ENCODE results near the gene PAX5. TPM values are rescaled to one million over a fixed set of nuclear protein-coding genes. Genes with fewer than 3 reads are reported as not detected.
A peak's percentile ranks its signal among the peaks of the same experiment; 100 is the strongest.
"Not testable (repeated sequence)": the region's sequence is repeated elsewhere in the genome, so short reads cannot be mapped to it uniquely, and the experiment has no call there.

Gene PAX5
- total RNA-seq, 2 experiments from 2014 or later, result 62.5 to 141 TPM

DNA sequence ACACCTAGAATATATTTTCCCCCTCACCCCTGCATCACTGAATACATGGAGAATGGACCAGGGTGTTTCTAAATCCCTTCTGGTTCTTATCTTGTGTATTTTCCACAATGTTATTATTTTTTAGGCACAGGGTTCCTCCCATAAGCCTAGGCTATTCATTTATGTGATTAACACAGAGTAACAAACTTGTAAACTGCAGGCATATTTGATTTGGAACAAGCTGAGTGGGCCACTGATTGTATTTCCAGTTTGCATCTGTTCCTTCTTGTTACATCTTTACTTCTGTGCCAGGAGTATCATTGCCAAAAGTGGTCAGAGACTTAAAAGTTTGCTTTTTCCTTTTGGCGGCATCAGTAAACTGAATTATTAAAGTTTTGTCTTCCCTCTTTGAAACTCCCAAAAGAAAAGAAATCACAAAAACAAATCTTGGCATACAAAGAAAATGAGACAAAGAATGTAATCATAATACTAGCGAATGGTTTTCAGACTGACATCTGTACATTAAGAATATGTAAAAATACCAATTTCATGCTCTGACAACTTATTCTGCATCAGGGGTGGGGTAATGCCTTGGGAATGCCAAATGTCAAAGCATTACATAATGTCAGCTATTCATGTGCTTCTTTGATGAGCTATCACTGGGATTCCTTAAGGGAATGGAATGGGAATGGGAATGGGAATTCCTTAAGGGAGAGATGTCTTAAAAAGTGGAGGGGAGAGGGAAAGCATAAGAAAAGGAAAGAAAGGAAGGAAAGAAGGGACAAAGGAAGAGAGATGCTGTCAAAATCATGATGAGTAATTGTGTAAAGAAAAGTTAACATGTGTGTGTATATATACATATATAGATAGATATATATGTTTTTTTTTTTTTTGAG is 22.2 kb upstream of the PAX5 start:
- ChIA-PET CTCF (ENCODE audit: unreplicated experiment) (interaction anchor here (0.6 kb wide), 1 partner anchor 325 kb away, joined by 6 read pairs; no protein-coding TSS in a partner anchor), POLR2A (interaction anchor here (0.6 to 1.4 kb wide), 2 partner anchors 10 to 57 kb away, joined by 3 to 5 read pairs; no protein-coding TSS in a partner anchor)
- H4K20me1 ChIP-seq (ENCODE audit: insufficient read depth, low read length), result no peaks in the 10 kb centered on the region
- peaks cover 22% of the 10 kb centered on the region for H3K4me1 ChIP-seq (ENCODE audit: insufficient read depth, low read length, poor library complexity, severe bottlenecking)
- no peak overlapping the region for H3K4me2 ChIP-seq (ENCODE audit: low read length)
- H3K9me3 ChIP-seq (ENCODE audit: low read length), result no peaks in the 10 kb centered on the region
- no peaks in the 10 kb centered on the region for H3K36me3 ChIP-seq (ENCODE audit: insufficient read depth, low read length)
- H2AFZ ChIP-seq (ENCODE audit: low read length), result no peak overlapping the region
- TF ChIP-seq EZH2phosphoT487 (IDR thresholded peaks at IDR 0.05; ENCODE audit: borderline replicate concordance, low read depth, low read length), result no peak
- TF ChIP-seq, protein P1, sequence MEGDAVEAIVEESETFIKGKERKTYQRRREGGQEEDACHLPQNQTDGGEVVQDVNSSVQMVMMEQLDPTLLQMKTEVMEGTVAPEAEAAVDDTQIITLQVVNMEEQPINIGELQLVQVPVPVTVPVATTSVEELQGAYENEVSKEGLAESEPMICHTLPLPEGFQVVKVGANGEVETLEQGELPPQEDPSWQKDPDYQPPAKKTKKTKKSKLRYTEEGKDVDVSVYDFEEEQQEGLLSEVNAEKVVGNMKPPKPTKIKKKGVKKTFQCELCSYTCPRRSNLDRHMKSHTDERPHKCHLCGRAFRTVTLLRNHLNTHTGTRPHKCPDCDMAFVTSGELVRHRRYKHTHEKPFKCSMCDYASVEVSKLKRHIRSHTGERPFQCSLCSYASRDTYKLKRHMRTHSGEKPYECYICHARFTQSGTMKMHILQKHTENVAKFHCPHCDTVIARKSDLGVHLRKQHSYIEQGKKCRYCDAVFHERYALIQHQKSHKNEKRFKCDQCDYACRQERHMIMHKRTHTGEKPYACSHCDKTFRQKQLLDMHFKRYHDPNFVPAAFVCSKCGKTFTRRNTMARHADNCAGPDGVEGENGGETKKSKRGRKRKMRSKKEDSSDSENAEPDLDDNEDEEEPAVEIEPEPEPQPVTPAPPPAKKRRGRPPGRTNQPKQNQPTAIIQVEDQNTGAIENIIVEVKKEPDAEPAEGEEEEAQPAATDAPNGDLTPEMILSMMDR (conservative IDR thresholded peaks at IDR 0.05; ENCODE audit: low read length), result no peak
- H3K27ac ChIP-seq (ENCODE audit: low read depth, low read length, poor library complexity, severe bottlenecking), result no peak overlapping the region
- BruUV-seq (replicated peaks), result no TSS peak
- no peaks in the 10 kb centered on the region for H3K9me2 ChIP-seq (ENCODE audit: insufficient read depth, low read length)
- no peaks in the 10 kb centered on the region for H3K79me2 ChIP-seq (ENCODE audit: insufficient read depth, low read depth, low read length)
- no peak overlapping the region for H3K4me3 ChIP-seq (ENCODE audit: low read depth, low read length, poor library complexity, severe bottlenecking)
- intact Hi-C loops (cut with micrococcal nuclease; ENCODE audit: unreplicated experiment), result no loop called here
- no peak for DNase-seq (ENCODE audit: low spot score)

DNA sequence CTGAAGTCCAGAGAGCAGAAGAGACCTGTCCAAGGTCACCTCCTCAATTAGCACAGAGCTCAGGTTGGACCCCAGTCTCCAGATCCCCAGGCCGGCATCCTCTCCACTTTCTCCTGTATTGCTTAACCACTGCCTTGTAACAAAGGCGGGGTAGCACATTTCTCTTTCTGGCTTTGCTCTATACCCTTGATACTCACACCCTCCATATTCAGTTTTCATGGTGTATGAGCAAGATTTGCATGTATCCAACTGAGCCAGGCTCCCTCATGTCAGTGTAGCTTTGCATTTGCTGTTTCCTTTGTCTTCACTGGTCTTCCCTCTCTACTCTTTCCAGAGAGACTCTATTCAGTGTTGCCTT is 20.3 kb upstream of the PAX5 start:
- H3K4me3 ChIP-seq (ENCODE audit: low read depth, low read length, poor library complexity, severe bottlenecking); H3K36me3 ChIP-seq (ENCODE audit: insufficient read depth, low read length); H3K27ac ChIP-seq (ENCODE audit: low read depth, low read length, poor library complexity, severe bottlenecking); H3K79me2 ChIP-seq (ENCODE audit: insufficient read depth, low read depth, low read length); H3K9me3 ChIP-seq (ENCODE audit: low read length); H4K20me1 ChIP-seq (ENCODE audit: insufficient read depth, low read length); intact Hi-C loops (cut with micrococcal nuclease; ENCODE audit: unreplicated experiment); BruUV-seq (replicated peaks); DNase-seq (ENCODE audit: low spot score); H3K9me2 ChIP-seq (ENCODE audit: insufficient read depth, low read length): not testable (repeated sequence)
- ChIA-PET POLR2A (interaction anchor here (0.8 to 2.0 kb wide), 5 partner anchors 12 to 145 kb away, joined by 3 to 8 read pairs (median 3); no protein-coding TSS in a partner anchor), CTCF (ENCODE audit: unreplicated experiment) (interaction anchor here (0.6 to 1.0 kb wide), 3 partner anchors 12 to 457 kb away, joined by 3 read pairs; no protein-coding TSS in a partner anchor)
- Histone ChIP-seq H2AFZ (ENCODE audit: low read length) (peak overlapping the region; percentile 62; the same call in 1 of the 2 replicates), H3K4me1 (ENCODE audit: insufficient read depth, low read length, poor library complexity, severe bottlenecking) (peaks cover 19% of the 10 kb centered on the region), H3K4me2 (ENCODE audit: low read length) (peak overlapping the region; percentile 17)

DNA sequence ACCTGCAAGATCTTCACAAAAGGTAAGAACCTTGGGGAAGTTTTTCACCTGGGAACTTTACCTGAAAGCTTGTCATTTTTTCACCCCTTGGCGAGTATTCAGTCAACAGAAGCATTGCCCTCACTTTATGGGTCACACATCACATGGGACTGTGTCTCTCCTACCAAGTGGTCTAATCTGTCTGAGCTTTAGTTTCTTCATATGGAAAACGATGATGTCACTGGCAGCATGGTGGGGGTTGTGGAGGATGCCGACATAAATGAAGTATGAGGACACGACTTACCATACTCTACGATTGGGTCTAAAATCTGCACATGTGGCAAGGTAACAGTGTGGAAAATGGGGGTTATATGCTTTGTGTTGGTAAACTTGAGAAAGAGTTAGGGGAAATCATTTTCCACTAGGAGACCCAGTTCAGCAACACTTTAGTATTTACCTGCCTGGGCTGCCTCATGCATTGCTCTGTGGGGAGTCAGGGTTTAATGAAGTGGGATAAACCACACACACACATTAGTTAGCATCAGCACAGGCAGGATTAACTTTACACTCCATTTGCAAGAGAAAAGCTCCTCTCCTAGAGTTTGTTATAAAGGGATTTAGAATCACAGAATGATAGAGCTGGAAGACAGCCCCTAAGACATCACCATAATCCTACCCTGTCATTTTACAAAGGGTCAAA is 19.8 kb upstream of the PAX5 start:
- no TSS peak for BruUV-seq (replicated peaks)
- TF ChIP-seq, protein P1 (conservative IDR thresholded peaks at IDR 0.05; ENCODE audit: low read length), result no peak
- TF ChIP-seq EZH2phosphoT487 (IDR thresholded peaks at IDR 0.05; ENCODE audit: borderline replicate concordance, low read depth, low read length), result no peak
- CTCF ChIA-PET (ENCODE audit: unreplicated experiment), result interaction anchor here (0.6 to 1.0 kb wide), 3 partner anchors 12 to 457 kb away, joined by 3 read pairs; no protein-coding TSS in a partner anchor

More for the DNA sequence above, 19.8 kb upstream of the PAX5 start:
- Histone ChIP-seq H3K79me2 (ENCODE audit: insufficient read depth, low read depth, low read length) (no peaks in the 10 kb centered on the region), H2AFZ (ENCODE audit: low read length) (peak overlapping the region; percentile 62; the same call in 1 of the 2 replicates), H3K4me1 (ENCODE audit: insufficient read depth, low read length, poor library complexity, severe bottlenecking) (peaks cover 16% of the 10 kb centered on the region), H3K9me2 (ENCODE audit: insufficient read depth, low read length) (no peaks in the 10 kb centered on the region), H4K20me1 (ENCODE audit: insufficient read depth, low read length) (no peaks in the 10 kb centered on the region), H3K4me3 (ENCODE audit: low read depth, low read length, poor library complexity, severe bottlenecking) (no peak overlapping the region), H3K27ac (ENCODE audit: low read depth, low read length, poor library complexity, severe bottlenecking) (no peak overlapping the region), H3K4me2 (ENCODE audit: low read length) (peak overlapping the region; percentile 17), H3K9me3 (ENCODE audit: low read length) (no peaks in the 10 kb centered on the region), H3K36me3 (ENCODE audit: insufficient read depth, low read length) (no peaks in the 10 kb centered on the region)
- intact Hi-C loops (cut with micrococcal nuclease; ENCODE audit: unreplicated experiment), result no loop called here
- POLR2A ChIA-PET, result interaction anchor here (1.0 to 2.0 kb wide), 4 partner anchors 12 to 145 kb away, joined by 3 to 8 read pairs (median 4); no protein-coding TSS in a partner anchor
- DNase-seq (ENCODE audit: low spot score), result no peak
